ENCODE results near the gene COL7A1.

Gene COL7A1

DNA sequence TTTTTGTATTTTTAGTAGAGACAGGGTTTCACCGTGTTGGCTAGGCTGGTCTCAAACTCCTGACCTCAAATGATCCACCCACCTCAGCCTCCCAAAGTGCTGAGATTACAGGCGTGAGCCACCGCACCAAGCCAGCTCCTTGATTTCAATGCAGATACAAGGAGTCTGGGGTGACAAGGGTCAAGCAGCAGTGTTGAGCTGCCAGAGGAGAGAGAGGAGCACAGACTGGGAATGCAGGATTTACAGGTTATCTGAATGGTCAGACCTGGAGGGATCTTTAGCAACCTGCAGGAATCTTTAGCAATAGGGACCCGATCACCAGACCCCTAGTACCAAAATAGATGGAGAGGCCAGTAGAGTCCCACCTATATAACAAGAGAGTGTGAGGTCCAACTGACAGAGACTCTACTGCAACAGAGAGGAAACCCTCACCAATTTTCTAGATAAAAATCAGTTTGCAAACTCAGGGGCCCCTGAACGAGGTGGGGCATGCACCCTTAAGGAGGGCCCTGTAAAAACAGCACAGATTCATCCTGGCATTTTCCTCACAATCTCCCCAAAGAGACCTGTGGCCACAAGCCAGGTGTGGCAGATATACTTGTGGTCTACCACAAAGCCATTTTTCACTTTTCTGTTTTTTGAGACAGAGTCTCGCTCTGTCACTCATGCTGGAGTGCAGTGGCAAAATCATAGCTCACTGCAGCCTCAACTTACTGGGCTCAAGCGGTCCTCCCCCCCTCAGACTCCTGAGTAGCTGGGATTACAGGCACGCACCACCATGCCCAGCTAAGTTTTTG is 80.5 kb downstream of the COL7A1 start:
- Histone ChIP-seq H3K9me3 (ENCODE audit: control insufficient read depth, insufficient read depth, low read length) (no peaks in the 10 kb centered on the region), H3K9ac (ENCODE audit: low read depth, low read length) (no peak overlapping the region), H3K4me1 (ENCODE audit: insufficient read depth, low read length) (peaks cover 3% of the 10 kb centered on the region; the same call in 1 of the 2 replicates), H3K36me3 (ENCODE audit: insufficient read depth, low read length) (no peaks in the 10 kb centered on the region)

All from ES-I3 (cell line).